ENCODE measurements around the gene RPLP1. TPM values are rescaled to one million over a fixed set of nuclear protein-coding genes. Genes with fewer than 3 reads are reported as not detected.

RPLP1 gene
- total and polyA plus RNA-seq, 3 donors from 2014 or later, result 245 to 1,127 (median 513) TPM

- Histone ChIP-seq H3K4me1 (peaks cover 29% of the 10 kb centered on the region), H3K9me3 (no peaks in the 10 kb centered on the region), H3K27ac (peak overlapping the region; percentile 83 to 91), H3K4me3 (peak overlapping the region; percentile 92 to 94), H3K36me3 (ENCODE audit: low read depth, missing control alignments) (no peaks in the 10 kb centered on the region), H3K27me3 (no peaks in the 10 kb centered on the region)
- WGBS, 2 donors, result 9 to 10% methylated on average over 13 to 32 of the region's 32 CpGs
- intact Hi-C loops (cut with DNase I; ENCODE audit: low total_unique reads), result no loop called here
- TF ChIP-seq CTCF (IDR thresholded peaks at IDR 0.05), result no peak
- no peak for TF ChIP-seq POLR2A (IDR thresholded peaks at IDR 0.05)
- DNase-seq, result peak; percentile 41
Measured at GRCh38 chr15:69451951-69452691, 497 bp upstream of the RPLP1 start.

DNA sequence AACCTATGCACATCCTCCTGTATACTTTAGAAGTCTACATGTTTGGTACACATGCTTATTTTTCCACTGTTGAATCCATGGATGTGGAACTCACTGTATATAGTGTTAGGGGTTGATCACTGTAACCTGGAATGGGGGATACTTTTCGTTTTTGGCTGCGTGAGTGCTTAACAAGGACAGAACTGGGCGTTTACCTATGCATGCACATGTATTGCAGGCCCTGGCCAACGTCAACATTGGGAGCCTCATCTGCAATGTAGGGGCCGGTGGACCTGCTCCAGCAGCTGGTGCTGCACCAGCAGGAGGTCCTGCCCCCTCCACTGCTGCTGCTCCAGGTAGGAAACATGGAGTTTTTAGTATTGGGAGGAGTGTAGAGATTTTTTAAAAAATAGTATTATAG lies 2.3 kb downstream of the RPLP1 start:
- Histone ChIP-seq H3K27me3 (no peaks in the 10 kb centered on the region), H3K9me3 (no peaks in the 10 kb centered on the region), H3K4me3 (no peak overlapping the region), H3K36me3 (ENCODE audit: low read depth, missing control alignments) (no peaks in the 10 kb centered on the region), H3K4me1 (peaks cover 29% of the 10 kb centered on the region), H3K27ac (no peak overlapping the region)
- intact Hi-C loops (cut with DNase I; ENCODE audit: low total_unique reads), result no loop called here
- WGBS, 2 donors, result 25 to 38% methylated on average over 5 of the region's 5 CpGs
- TF ChIP-seq POLR2A (IDR thresholded peaks at IDR 0.05) (no peak), CTCF (IDR thresholded peaks at IDR 0.05) (no peak)
- DNase-seq, result no peak

GRCh38 chr15:69456208-69457166 lies 3.9 kb downstream of the RPLP1 start:
- TF ChIP-seq POLR2A (IDR thresholded peaks at IDR 0.05) (no peak), CTCF (IDR thresholded peaks at IDR 0.05) (no peak)
- H3K27me3 ChIP-seq, result no peaks in the 10 kb centered on the region
- 87 to 89% methylated on average over 13 of the region's 13 CpGs for WGBS, 2 donors
- DNase-seq, result no peak
- no peaks in the 10 kb centered on the region for H3K36me3 ChIP-seq (ENCODE audit: low read depth, missing control alignments)
- H3K4me1 ChIP-seq, result peaks cover 31% of the 10 kb centered on the region
- no peaks in the 10 kb centered on the region for H3K9me3 ChIP-seq
- intact Hi-C loops (cut with DNase I; ENCODE audit: low total_unique reads), result no loop called here
- no peak overlapping the region for H3K4me3 ChIP-seq
- no peak overlapping the region for H3K27ac ChIP-seq

GRCh38 chr15:69457304-69458280 lies 5.0 kb downstream of the RPLP1 start:
- H3K4me1 ChIP-seq, result peaks cover 29% of the 10 kb centered on the region
- no peak overlapping the region for H3K27ac ChIP-seq
- H3K36me3 ChIP-seq (ENCODE audit: low read depth, missing control alignments), result no peaks in the 10 kb centered on the region
- intact Hi-C loops (cut with DNase I; ENCODE audit: low total_unique reads), result no loop called here
- TF ChIP-seq POLR2A (IDR thresholded peaks at IDR 0.05), result no peak
- no peak for TF ChIP-seq CTCF (IDR thresholded peaks at IDR 0.05)
- DNase-seq, result no peak
- H3K27me3 ChIP-seq, result no peaks in the 10 kb centered on the region
- H3K9me3 ChIP-seq, result no peaks in the 10 kb centered on the region
- WGBS, 2 donors, result 81 to 84% methylated on average over 8 of the region's 8 CpGs
- no peak overlapping the region for H3K4me3 ChIP-seq

Measured in testis (tissue), 3 donors.